MM.1S (cell line): ENCODE data around the gene NOS1.

Source experiments
- DNase-seq: peaks from one replicate; pipeline ENCODE4 v3.0.0-alpha.2; 2015
- H2AFZ ChIP-seq: fragments of 300-600 bp; sonication (generic); 2 replicates; pipeline ENCODE4 v1.6.0; 2016; ENCODE audit warnings: antibody characterized with exemption, low read length
- H3F3A ChIP-seq: fragments of 300-600 bp; sonication (generic); 2 replicates; pipeline ENCODE4 v1.6.1; 2016; ENCODE audit warnings: mild to moderate bottlenecking, antibody characterized with exemption, low read length, moderate library complexity, mixed read lengths; ENCODE audit not compliant: insufficient read depth
- H3K27ac ChIP-seq: fragments of 300-600 bp; sonication (generic); 2 replicates; pipeline ENCODE4 v1.5.1; 2016; ENCODE audit warnings: mild to moderate bottlenecking, low read length
- H3K27me3 ChIP-seq: fragments of 300-600 bp; sonication (generic); replicated peaks from 2 replicates; pipeline ENCODE4 v1.6.0; 2016; ENCODE audit warnings: low read length; ENCODE audit not compliant: insufficient read depth
- H3K36me3 ChIP-seq: fragments of 300-600 bp; sonication (generic); replicated peaks from 2 replicates; pipeline ENCODE4 v1.6.1; 2016; ENCODE audit warnings: mild to moderate bottlenecking, low read length, mixed read lengths; ENCODE audit not compliant: insufficient read depth
- H3K4me1 ChIP-seq: fragments of 300-600 bp; sonication (generic); 2 replicates; pipeline ENCODE4 v1.6.1; 2016; ENCODE audit warnings: low read length, mixed read lengths
- H3K4me2 ChIP-seq: fragments of 300-600 bp; sonication (generic); 2 replicates; pipeline ENCODE4 v1.6.0; 2016; ENCODE audit warnings: low read depth, low read length
- H3K4me3 ChIP-seq: fragments of 300-600 bp; sonication (generic); 2 replicates; pipeline ENCODE4 v1.5.1; 2016; ENCODE audit warnings: low read length, mixed read lengths
- H3K79me2 ChIP-seq: fragments of 300-600 bp; sonication (generic); 2 replicates; pipeline ENCODE4 v1.6.1; 2016; ENCODE audit warnings: mixed run types, low read length, mixed read lengths
- H3K9ac ChIP-seq: fragments of 300-600 bp; sonication (generic); 2 replicates; pipeline ENCODE4 v1.6.1; 2016; ENCODE audit warnings: low read length, mixed read lengths
- H3K9me2 ChIP-seq: fragments of 300-600 bp; sonication (generic); replicated peaks from 2 replicates; pipeline ENCODE4 v1.6.1; 2016; ENCODE audit warnings: mild to moderate bottlenecking, low read length, mixed read lengths; ENCODE audit not compliant: insufficient read depth
- H3K9me3 ChIP-seq: fragments of 300-600 bp; sonication (generic); replicated peaks from 2 replicates; pipeline ENCODE4 v1.6.1; 2016; ENCODE audit warnings: mild to moderate bottlenecking, low read length, mixed read lengths; ENCODE audit not compliant: insufficient read depth
- H4K20me1 ChIP-seq: fragments of 300-600 bp; sonication (generic); 2 replicates; pipeline ENCODE4 v1.6.1; 2016; ENCODE audit warnings: mild to moderate bottlenecking, low read length, moderate library complexity, mixed read lengths; ENCODE audit not compliant: insufficient read depth
- CTCF ChIP-seq: fragments of 300-600 bp; sonication (generic); IDR thresholded peaks from 2 replicates; pipeline ENCODE4 v1.5.1; 2016; ENCODE audit warnings: antibody characterized with exemption, low read length, mixed read lengths
- EZH2 ChIP-seq: fragments of 300-600 bp; sonication (generic); optimal IDR thresholded peaks from 2 replicates; pipeline ENCODE3; 2017; ENCODE audit warnings: low read depth, mild to moderate bottlenecking, antibody characterized with exemption, low read length, mixed read lengths
- EZH2phosphoT487 ChIP-seq: fragments of 300-600 bp; sonication (generic); IDR thresholded peaks from 2 replicates; pipeline ENCODE4 v1.6.1; 2018; ENCODE audit warnings: antibody characterized with exemption, low read length

NOS1 gene

DNA sequence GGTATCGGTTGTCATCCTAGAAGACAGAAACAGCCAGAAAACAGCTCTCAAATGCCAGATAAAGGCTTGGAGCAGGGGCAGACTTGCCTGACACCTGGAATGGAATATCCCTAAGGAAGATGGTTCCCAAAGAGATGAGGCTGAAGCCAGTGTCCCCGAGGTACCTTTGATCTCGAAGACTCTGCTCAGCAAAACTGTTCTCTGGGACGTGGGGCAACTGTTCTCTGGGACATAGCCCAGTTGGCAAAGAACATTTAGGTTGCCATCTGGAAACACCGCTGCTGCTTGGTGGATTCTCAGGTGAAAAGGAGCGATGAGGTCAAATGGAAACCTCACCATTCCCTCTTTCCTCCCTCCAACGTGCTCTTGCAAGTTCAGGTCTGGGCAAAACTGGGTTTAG lies 143.3 kb downstream of the NOS1 start:
- TF ChIP-seq EZH2phosphoT487: no peak
- no peak for TF ChIP-seq CTCF
- no peak for TF ChIP-seq EZH2
- H3K79me2 ChIP-seq: no peaks in the 10 kb centered on the region
- peaks cover 6% of the 10 kb centered on the region for H3K27me3 ChIP-seq
- no peak overlapping the region for H3K4me2 ChIP-seq
- no peak for DNase-seq
- H3K4me3 ChIP-seq: no peak overlapping the region
- H4K20me1 ChIP-seq: no peaks in the 10 kb centered on the region
- H3K36me3 ChIP-seq: no peaks in the 10 kb centered on the region
- H3K9me3 ChIP-seq: no peaks in the 10 kb centered on the region
- no peaks in the 10 kb centered on the region for H3F3A ChIP-seq
- H3K9me2 ChIP-seq: no peaks in the 10 kb centered on the region
- no peak overlapping the region for H3K9ac ChIP-seq
- no peak overlapping the region for H2AFZ ChIP-seq
- no peaks in the 10 kb centered on the region for H3K4me1 ChIP-seq
- H3K27ac ChIP-seq: no peak overlapping the region

- H3K27ac ChIP-seq: no peak overlapping the region
- no peak for TF ChIP-seq EZH2
- no peak for TF ChIP-seq CTCF
- TF ChIP-seq EZH2phosphoT487: no peak
- no peak overlapping the region for H3K4me2 ChIP-seq
Measured at GRCh38 chr12:117216686-117217085, 144.7 kb downstream of the NOS1 start.

DNA sequence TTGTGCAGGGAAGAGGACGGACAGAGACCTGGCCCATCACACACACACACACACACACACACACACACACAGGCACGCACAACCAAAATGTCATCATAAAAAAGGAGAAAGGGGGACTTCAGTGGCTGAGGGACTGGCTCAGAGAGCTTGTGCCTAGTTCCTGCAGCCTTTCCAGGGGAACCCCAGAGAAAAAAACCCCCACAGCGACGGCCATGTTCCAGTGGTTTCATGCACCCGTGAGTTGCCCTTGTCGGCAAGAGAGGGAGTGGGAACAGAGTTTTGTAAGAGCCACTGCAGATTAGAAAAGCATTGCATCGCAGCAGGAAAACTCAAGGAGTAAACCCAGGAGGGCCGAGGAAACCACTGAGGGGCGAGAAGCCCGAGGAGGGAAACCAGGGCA lies 146.6 kb downstream of the NOS1 start:
- no peaks in the 10 kb centered on the region for H3K9me3 ChIP-seq
- TF ChIP-seq EZH2phosphoT487 (no peak), EZH2 (no peak), CTCF (no peak)
- H4K20me1 ChIP-seq: no peaks in the 10 kb centered on the region
- H3K27me3 ChIP-seq: peaks cover 6% of the 10 kb centered on the region; the same call in 1 of the 2 replicates
- no peaks in the 10 kb centered on the region for H3F3A ChIP-seq
- H2AFZ ChIP-seq: no peak overlapping the region
- no peaks in the 10 kb centered on the region for H3K4me1 ChIP-seq
- H3K9me2 ChIP-seq: no peaks in the 10 kb centered on the region
- H3K79me2 ChIP-seq: no peaks in the 10 kb centered on the region
- no peak overlapping the region for H3K4me2 ChIP-seq
- H3K36me3 ChIP-seq: no peaks in the 10 kb centered on the region
- no peak overlapping the region for H3K9ac ChIP-seq
- no peak overlapping the region for H3K4me3 ChIP-seq
- DNase-seq: no peak
- H3K27ac ChIP-seq: no peak overlapping the region

More at GRCh38 chr12:117216686-117217085, 144.7 kb downstream of the NOS1 start:
- H2AFZ ChIP-seq: no peak overlapping the region
- no peaks in the 10 kb centered on the region for H3F3A ChIP-seq
- no peak overlapping the region for H3K4me3 ChIP-seq
- no peaks in the 10 kb centered on the region for H4K20me1 ChIP-seq
- no peaks in the 10 kb centered on the region for H3K9me3 ChIP-seq
- no peaks in the 10 kb centered on the region for H3K79me2 ChIP-seq
- H3K27me3 ChIP-seq: peaks cover 6% of the 10 kb centered on the region
- no peak for DNase-seq
- no peak overlapping the region for H3K9ac ChIP-seq
- no peaks in the 10 kb centered on the region for H3K4me1 ChIP-seq
- H3K9me2 ChIP-seq: no peaks in the 10 kb centered on the region
- no peaks in the 10 kb centered on the region for H3K36me3 ChIP-seq
